Measurements from ENCODE around the gene PYM1. TPM values are rescaled to one million over a fixed set of nuclear protein-coding genes. Genes with fewer than 3 reads are reported as not detected.

PYM1 gene
- total and polyA plus RNA-seq, 2 experiments from 2014 or later = 25.9 to 34.4 TPM

DNA sequence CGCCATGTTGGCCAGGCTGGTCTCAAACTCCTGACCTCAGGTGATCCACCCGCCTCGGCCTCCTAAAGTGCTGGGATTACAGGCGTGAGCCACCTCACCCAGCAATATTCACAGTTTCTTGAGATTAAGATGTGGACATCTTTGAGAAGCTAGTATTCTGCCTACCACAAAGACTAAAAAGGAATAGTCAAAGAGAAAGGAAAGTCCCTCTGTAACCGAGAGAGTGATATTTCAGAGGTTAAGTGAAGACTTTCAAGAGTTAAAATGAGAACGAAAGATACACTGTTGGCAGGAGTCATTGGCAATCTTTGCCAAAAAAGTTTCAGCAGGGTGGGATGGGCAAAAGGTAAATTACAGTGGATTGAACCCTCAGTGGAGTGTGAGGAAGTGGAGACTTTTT lies 18.9 kb upstream of the PYM1 start:
- H3K9me3 ChIP-seq (ENCODE audit: low read depth) = no peaks in the 10 kb centered on the region
- H4K20me1 ChIP-seq (ENCODE audit: insufficient read depth) = no peaks in the 10 kb centered on the region
- TF ChIP-seq EZH2 (IDR thresholded peaks at IDR 0.05; ENCODE audit: insufficient read depth, poor library complexity, severe bottlenecking) (no peak), EZH2phosphoT487 (IDR thresholded peaks at IDR 0.05; ENCODE audit: insufficient read depth, low read depth) (no peak)
- no peak for DNase-seq
- H3K79me2 ChIP-seq (ENCODE audit: insufficient read depth) = no peaks in the 10 kb centered on the region
- H3F3A ChIP-seq (ENCODE audit: insufficient read depth) = no peaks in the 10 kb centered on the region
- no peaks in the 10 kb centered on the region for H3K27me3 ChIP-seq (replicated peaks; ENCODE audit: insufficient read depth)
- H3K4me3 ChIP-seq = no peak overlapping the region
- H3K4me2 ChIP-seq (ENCODE audit: unreplicated experiment) = no peak overlapping the region
- H3K4me1 ChIP-seq (ENCODE audit: insufficient read depth) = no peaks in the 10 kb centered on the region
- no peak overlapping the region for H3K9ac ChIP-seq
- in situ Hi-C loops (cut with MboI) = no loop called here
- 79 to 84% methylated on average over 6 of the region's 6 CpGs for WGBS, 2 experiments (ENCODE audit: low coverage in 1 of 2, low lambda C conversion rate in 2 of 2, missing lambda C conversion rate in 2 of 2)
- no peak overlapping the region for H2AFZ ChIP-seq
- peaks cover 34% of the 10 kb centered on the region for H3K36me3 ChIP-seq (ENCODE audit: low read depth)
- H3K9me2 ChIP-seq (ENCODE audit: insufficient read depth) = no peaks in the 10 kb centered on the region
- no peak overlapping the region for H3K27ac ChIP-seq

DNA sequence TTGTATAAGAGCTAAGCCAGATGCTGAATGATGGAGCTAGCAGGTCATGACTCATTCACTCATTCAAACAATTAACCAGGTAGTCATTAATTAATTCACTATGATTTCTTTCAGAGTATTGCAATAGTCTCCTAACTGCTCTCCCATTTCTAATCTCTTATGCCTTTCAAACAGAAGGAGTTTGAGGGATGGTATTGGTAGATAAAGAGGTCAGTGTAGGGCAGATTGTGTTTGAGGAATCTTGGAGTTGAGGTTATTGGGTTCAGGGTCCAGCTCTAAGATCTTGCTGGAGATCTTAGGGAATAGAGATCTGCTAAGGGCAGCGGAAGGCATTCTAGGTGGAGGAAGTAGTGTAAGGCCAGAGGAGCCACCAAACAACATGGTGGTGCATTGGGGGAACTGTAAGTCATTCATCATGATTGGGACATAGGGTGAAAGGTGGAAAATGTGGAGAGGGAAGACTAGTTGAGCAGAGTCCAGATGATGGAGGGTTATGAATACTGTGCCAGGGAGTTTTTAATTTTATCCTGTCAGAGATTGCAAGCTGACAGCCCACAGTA lies 15.0 kb upstream of the PYM1 start:
- H3K79me2 ChIP-seq (ENCODE audit: insufficient read depth) = no peaks in the 10 kb centered on the region
- H3K9me2 ChIP-seq (ENCODE audit: insufficient read depth) = no peaks in the 10 kb centered on the region
- 96 to 100% methylated on average over 1 of the region's 1 CpG for WGBS, 2 experiments (ENCODE audit: low coverage in 1 of 2, low lambda C conversion rate in 2 of 2, missing lambda C conversion rate in 2 of 2)
- peaks cover 45% of the 10 kb centered on the region for H3K36me3 ChIP-seq (ENCODE audit: low read depth)
- no peak overlapping the region for H3K9ac ChIP-seq
- no peaks in the 10 kb centered on the region for H3K9me3 ChIP-seq (ENCODE audit: low read depth)
- TF ChIP-seq EZH2phosphoT487 (IDR thresholded peaks at IDR 0.05; ENCODE audit: insufficient read depth, low read depth) (no peak), EZH2 (IDR thresholded peaks at IDR 0.05; ENCODE audit: insufficient read depth, poor library complexity, severe bottlenecking) (no peak)
- no peak overlapping the region for H3K4me2 ChIP-seq (ENCODE audit: unreplicated experiment)
- no peak for DNase-seq
- H3F3A ChIP-seq (ENCODE audit: insufficient read depth) = peaks cover 21% of the 10 kb centered on the region
- in situ Hi-C loops (cut with MboI) = no loop called here
- H3K27me3 ChIP-seq (replicated peaks; ENCODE audit: insufficient read depth) = no peaks in the 10 kb centered on the region
- no peak overlapping the region for H3K27ac ChIP-seq
- H2AFZ ChIP-seq = no peak overlapping the region
- no peak overlapping the region for H3K4me3 ChIP-seq
- no peaks in the 10 kb centered on the region for H4K20me1 ChIP-seq (ENCODE audit: insufficient read depth)
- peaks cover 16% of the 10 kb centered on the region for H3K4me1 ChIP-seq (ENCODE audit: insufficient read depth)

DNA sequence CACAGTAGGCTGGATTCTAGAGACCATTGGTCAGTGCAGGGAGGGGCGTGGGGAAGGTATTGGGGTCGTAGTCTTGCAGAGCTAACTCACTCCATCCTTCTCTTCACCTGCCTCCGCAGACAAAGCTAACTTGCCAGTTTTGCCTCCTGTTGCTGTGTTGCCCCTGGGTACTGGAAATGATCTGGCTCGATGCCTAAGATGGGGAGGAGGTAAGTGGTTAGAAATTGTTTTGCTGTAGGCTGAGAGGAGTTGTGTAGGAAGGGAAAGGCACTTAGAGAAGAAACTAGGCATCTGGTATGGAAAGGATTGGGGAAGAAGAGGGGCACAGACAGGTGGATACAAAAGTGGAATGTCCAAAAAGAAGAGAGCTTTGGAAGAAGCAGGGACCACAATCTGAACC lies 14.4 kb upstream of the PYM1 start:
- H3K9ac ChIP-seq = no peak overlapping the region
- whole genome bisulfite sequencing, 2 experiments (ENCODE audit: low coverage in 1 of 2, low lambda C conversion rate in 2 of 2, missing lambda C conversion rate in 2 of 2) = 90 to 93% methylated on average over 4 of the region's 4 CpGs
- TF ChIP-seq EZH2 (IDR thresholded peaks at IDR 0.05; ENCODE audit: insufficient read depth, poor library complexity, severe bottlenecking) = no peak
- peaks cover 27% of the 10 kb centered on the region for H3F3A ChIP-seq (ENCODE audit: insufficient read depth)
- in situ Hi-C loops (cut with MboI) = no loop called here
- H3K27me3 ChIP-seq (replicated peaks; ENCODE audit: insufficient read depth) = no peaks in the 10 kb centered on the region
- no peaks in the 10 kb centered on the region for H3K79me2 ChIP-seq (ENCODE audit: insufficient read depth)
- no peaks in the 10 kb centered on the region for H4K20me1 ChIP-seq (ENCODE audit: insufficient read depth)
- no peaks in the 10 kb centered on the region for H3K9me3 ChIP-seq (ENCODE audit: low read depth)
- no peaks in the 10 kb centered on the region for H3K9me2 ChIP-seq (ENCODE audit: insufficient read depth)
- peaks cover 45% of the 10 kb centered on the region for H3K36me3 ChIP-seq (ENCODE audit: low read depth)
- DNase-seq = no peak
- peaks cover 22% of the 10 kb centered on the region for H3K4me1 ChIP-seq (ENCODE audit: insufficient read depth)
- no peak overlapping the region for H2AFZ ChIP-seq
- no peak overlapping the region for H3K4me3 ChIP-seq
- no peak overlapping the region for H3K27ac ChIP-seq
- H3K4me2 ChIP-seq (ENCODE audit: unreplicated experiment) = no peak overlapping the region

DNA sequence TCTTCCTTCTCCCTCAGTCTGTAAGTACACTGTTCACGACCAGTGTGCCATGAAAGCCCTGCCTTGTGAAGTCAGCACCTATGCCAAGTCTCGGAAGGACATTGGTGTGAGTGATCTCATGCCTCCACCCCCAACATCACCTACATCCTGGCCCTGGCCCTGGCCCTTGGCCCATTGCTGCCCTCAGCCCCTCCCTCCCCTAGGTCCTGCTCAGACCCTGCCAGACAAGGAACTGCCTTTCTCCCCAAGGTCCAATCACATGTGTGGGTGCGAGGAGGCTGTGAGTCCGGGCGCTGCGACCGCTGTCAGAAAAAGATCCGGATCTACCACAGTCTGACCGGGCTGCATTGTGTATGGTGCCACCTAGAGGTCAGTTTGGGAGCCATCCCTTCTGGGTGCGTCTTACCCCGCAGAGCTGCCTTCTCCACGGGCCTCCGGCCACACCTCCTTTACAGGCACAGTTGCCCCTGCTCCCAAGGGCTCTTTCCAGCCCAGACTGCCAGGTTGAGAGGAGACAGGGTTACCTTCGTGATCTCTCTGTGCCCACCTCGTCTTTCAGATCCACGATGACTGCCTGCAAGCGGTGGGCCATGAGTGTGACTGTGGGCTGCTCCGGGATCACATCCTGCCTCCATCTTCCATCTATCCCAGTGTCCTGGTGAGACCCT lies 12.5 kb upstream of the PYM1 start:
- Histone ChIP-seq H4K20me1 (ENCODE audit: insufficient read depth) (no peaks in the 10 kb centered on the region), H3K4me1 (ENCODE audit: insufficient read depth) (peaks cover 22% of the 10 kb centered on the region), H3K9me2 (ENCODE audit: insufficient read depth) (no peaks in the 10 kb centered on the region), H3F3A (ENCODE audit: insufficient read depth) (peaks cover 31% of the 10 kb centered on the region), H3K36me3 (ENCODE audit: low read depth) (peaks cover 41% of the 10 kb centered on the region), H2AFZ (peak overlapping the region; percentile 64), H3K9ac (no peak overlapping the region), H3K27me3 (replicated peaks; ENCODE audit: insufficient read depth) (no peaks in the 10 kb centered on the region), H3K27ac (peak overlapping the region; percentile 50), H3K9me3 (ENCODE audit: low read depth) (no peaks in the 10 kb centered on the region), H3K79me2 (ENCODE audit: insufficient read depth) (no peaks in the 10 kb centered on the region), H3K4me2 (ENCODE audit: unreplicated experiment) (peak overlapping the region; percentile 32), H3K4me3 (no peak overlapping the region)
- peak; percentile 89 for DNase-seq
- TF ChIP-seq EZH2phosphoT487 (IDR thresholded peaks at IDR 0.05; ENCODE audit: insufficient read depth, low read depth) (no peak), EZH2 (IDR thresholded peaks at IDR 0.05; ENCODE audit: insufficient read depth, poor library complexity, severe bottlenecking) (no peak)
- in situ Hi-C loops (cut with MboI) = no loop called here
- WGBS, 2 experiments (ENCODE audit: low coverage in 1 of 2, low lambda C conversion rate in 2 of 2, missing lambda C conversion rate in 2 of 2) = 15 to 16% methylated on average over 18 of the region's 18 CpGs

Data from GM23248 (cell line).